ENCODE measurements around the gene FOXO3. TPM values are rescaled to one million over a fixed set of nuclear protein-coding genes. Genes with fewer than 3 reads are reported as not detected.

FOXO3 gene
- total and polyA plus RNA-seq, 7 donors: 20.6 to 160 (median 76.5) TPM

GRCh38 chr6:108616544-108616943, 55.8 kb downstream of the FOXO3 start:
- peaks cover 84% of the 10 kb centered on the region for H3K4me1 ChIP-seq
- no peaks in the 10 kb centered on the region for H3K36me3 ChIP-seq (ENCODE audit: insufficient read depth in 1 of 2, low read depth in 1 of 2)
- DNase-seq (no peak), ATAC-seq (peak in 2 of 4 donors; percentile 20 to 34)
- H3K27me3 ChIP-seq (ENCODE audit: insufficient read depth in 3 of 3, low read length in 2 of 3): no peaks in the 10 kb centered on the region
- no peak overlapping the region for H3K4me3 ChIP-seq
- intact Hi-C loops (cut with DNase I): no loop called here
- 50 to 68% (median 58%) methylated on average over 3 of the region's 3 CpGs for WGBS, 3 donors
- H3K9me3 ChIP-seq: peaks cover 9% of the 10 kb centered on the region
- TF ChIP-seq, protein P1, sequence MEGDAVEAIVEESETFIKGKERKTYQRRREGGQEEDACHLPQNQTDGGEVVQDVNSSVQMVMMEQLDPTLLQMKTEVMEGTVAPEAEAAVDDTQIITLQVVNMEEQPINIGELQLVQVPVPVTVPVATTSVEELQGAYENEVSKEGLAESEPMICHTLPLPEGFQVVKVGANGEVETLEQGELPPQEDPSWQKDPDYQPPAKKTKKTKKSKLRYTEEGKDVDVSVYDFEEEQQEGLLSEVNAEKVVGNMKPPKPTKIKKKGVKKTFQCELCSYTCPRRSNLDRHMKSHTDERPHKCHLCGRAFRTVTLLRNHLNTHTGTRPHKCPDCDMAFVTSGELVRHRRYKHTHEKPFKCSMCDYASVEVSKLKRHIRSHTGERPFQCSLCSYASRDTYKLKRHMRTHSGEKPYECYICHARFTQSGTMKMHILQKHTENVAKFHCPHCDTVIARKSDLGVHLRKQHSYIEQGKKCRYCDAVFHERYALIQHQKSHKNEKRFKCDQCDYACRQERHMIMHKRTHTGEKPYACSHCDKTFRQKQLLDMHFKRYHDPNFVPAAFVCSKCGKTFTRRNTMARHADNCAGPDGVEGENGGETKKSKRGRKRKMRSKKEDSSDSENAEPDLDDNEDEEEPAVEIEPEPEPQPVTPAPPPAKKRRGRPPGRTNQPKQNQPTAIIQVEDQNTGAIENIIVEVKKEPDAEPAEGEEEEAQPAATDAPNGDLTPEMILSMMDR (IDR thresholded peaks at IDR 0.05): no peak
- H3K27ac ChIP-seq: no peak overlapping the region

DNA sequence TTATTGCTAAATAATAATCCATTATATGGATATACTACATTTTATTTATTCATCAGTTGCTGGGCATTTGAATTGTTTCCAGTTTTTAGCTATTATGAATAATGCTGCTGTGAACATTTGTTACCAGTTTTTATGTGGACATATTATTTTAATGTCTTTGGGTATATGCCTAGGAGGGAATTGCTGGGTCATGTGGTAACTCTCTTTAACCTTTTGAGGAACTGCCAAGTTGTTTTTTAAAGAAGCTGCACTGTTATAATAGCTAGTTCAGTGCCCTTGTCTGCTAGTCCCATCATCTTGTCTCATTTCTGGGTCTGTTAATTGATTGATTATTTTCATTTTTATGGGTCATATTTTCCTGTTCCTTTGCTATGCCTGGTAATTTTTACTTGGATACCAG, 56.3 kb downstream of the FOXO3 start:
- H3K36me3 ChIP-seq (ENCODE audit: insufficient read depth in 1 of 2, low read depth in 1 of 2): no peaks in the 10 kb centered on the region
- peaks cover 9% of the 10 kb centered on the region for H3K9me3 ChIP-seq
- peak in 1 of 4 donors; percentile 36 for ATAC-seq
- H3K4me3 ChIP-seq: no peak overlapping the region
- TF ChIP-seq, protein P1 (IDR thresholded peaks at IDR 0.05): no peak
- H3K27ac ChIP-seq: peak overlapping the region; percentile 12
- H3K27me3 ChIP-seq (ENCODE audit: insufficient read depth in 3 of 3, low read length in 2 of 3): no peaks in the 10 kb centered on the region
- H3K4me1 ChIP-seq: peaks cover 87% of the 10 kb centered on the region
- intact Hi-C loops (cut with DNase I): no loop called here
- no peak for DNase-seq

- Histone ChIP-seq H3K27ac (peak overlapping the region; percentile 64), H3K9me3 (no peaks in the 10 kb centered on the region), H3K27me3 (ENCODE audit: insufficient read depth in 3 of 3, low read length in 2 of 3) (no peaks in the 10 kb centered on the region), H3K4me3 (peak overlapping the region; percentile 12), H3K4me1 (peaks cover 98% of the 10 kb centered on the region), H3K36me3 (ENCODE audit: insufficient read depth in 1 of 2, low read depth in 1 of 2) (no peaks in the 10 kb centered on the region)
- 34 to 60% (median 36%) methylated on average over 3 of the region's 3 CpGs for WGBS, 3 donors
- TF ChIP-seq, protein P1 (IDR thresholded peaks at IDR 0.05): no peak
- intact Hi-C loops (cut with DNase I): no loop called here
- DNase-seq: no peak
- ATAC-seq: peak in 1 of 4 donors; percentile 29
Measured at GRCh38 chr6:108618623-108619152, 58.0 kb downstream of the FOXO3 start.

GRCh38 chr6:108619431-108620197, 58.9 kb downstream of the FOXO3 start:
- no peaks in the 10 kb centered on the region for H3K27me3 ChIP-seq (ENCODE audit: insufficient read depth in 3 of 3, low read length in 2 of 3)
- peak overlapping the region; percentile 12 for H3K4me3 ChIP-seq
- no peaks in the 10 kb centered on the region for H3K36me3 ChIP-seq (ENCODE audit: insufficient read depth in 1 of 2, low read depth in 1 of 2)
- peaks cover 98% of the 10 kb centered on the region for H3K4me1 ChIP-seq
- no peak for DNase-seq
- ATAC-seq: no peak
- peak overlapping the region; percentile 64 for H3K27ac ChIP-seq
- no peaks in the 10 kb centered on the region for H3K9me3 ChIP-seq
- intact Hi-C loops (cut with DNase I): loop anchor here in 1 of 2 donors (5.0 kb wide), 1 partner anchor 38 kb away; no protein-coding TSS in a partner anchor
- WGBS, 3 donors: 33 to 44% (median 37%) methylated on average over 2 of the region's 2 CpGs
- TF ChIP-seq, protein P1 (IDR thresholded peaks at IDR 0.05): no peak

Data from psoas muscle (tissue), 8 donors.